Fibroblast of skin of right biceps (primary cell): ENCODE data around the gene GLRA2.
A peak's percentile ranks its signal among the peaks of the same experiment; 100 is the strongest.

ENCODE experiments used
- DNase-seq: peaks from one replicate; pipeline ENCODE4 v3.0.0-alpha.2; 2013

The GLRA2 gene

GRCh38 chrX:14529290-14529989, at the start of gene GLRA2:
Gene GLRA2 (plus strand): TSS chrX:14529536. CDS start chrX:14530058, 522 bp downstream.
- DNase-seq, result peak; percentile 30

GRCh38 chrX:14489437-14489836, 39.9 kb upstream of the GLRA2 start:
- no peak for DNase-seq

DNA sequence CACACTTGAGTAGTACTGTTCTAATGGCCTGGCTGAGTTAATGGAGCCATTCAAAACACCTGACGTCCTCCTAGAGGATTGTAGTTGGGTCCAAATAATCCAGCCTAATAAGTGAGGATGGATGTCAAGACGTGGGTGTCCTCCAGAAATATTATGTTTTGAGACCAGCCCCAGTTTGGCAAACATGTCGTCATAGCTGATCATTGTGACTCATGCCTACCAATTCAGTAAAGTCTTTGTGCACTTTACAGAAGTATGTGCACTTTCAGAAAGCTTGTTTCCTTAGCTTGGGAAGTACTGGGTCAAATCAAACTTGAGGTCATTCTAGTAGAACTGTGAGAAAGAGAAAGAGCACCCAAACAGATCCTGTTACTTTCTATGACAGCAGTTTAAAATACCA, 37.6 kb upstream of the GLRA2 start:
- no peak for DNase-seq

DNA sequence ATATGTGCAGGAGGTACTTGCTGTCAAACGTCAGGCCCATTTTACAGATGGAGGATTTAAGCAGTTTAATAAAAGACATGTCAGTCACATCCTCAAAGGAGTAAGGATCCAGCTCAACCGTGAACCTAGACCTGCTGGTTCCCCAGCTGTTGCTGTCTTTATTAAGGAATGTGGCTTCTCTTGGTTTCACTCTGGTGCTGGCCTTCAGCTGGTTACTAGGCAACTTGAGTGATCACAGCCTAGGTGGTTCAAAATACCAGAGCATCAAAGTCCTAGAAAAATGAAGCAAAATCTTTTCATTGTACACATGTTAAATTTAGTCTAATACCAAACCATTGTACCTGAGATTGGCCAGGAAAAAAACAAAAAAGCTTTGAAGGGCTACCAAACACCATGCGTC, 32.7 kb upstream of the GLRA2 start:
- DNase-seq, result no peak

DNA sequence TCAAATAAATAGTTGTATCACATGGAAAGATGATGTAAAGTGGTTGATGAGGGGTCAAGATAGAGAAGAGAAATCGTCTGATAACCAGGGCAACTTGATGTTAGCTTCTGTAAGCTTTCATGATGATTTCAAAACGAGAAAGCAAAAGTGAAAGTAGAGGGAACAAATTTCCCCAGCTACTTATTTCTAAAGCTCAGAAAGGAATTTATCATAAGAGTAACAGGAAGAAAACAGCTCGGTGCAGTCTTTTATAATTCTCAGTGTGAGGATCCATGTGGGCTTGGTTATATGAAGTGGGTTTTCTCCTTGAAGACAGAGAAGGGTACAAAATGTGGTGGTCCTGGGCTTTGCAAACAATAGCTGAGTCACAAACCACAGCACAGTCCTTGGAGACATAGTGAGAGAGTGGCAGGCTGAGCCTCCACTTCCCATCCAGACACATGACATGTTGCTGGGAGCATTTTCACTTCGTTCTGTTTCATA, 32.1 kb upstream of the GLRA2 start:
- no peak for DNase-seq

- no peak for DNase-seq
Measured at GRCh38 chrX:14501327-14501726, 28.0 kb upstream of the GLRA2 start.

- DNase-seq, result no peak
Measured at GRCh38 chrX:14504960-14505538, 24.3 kb upstream of the GLRA2 start.

DNA sequence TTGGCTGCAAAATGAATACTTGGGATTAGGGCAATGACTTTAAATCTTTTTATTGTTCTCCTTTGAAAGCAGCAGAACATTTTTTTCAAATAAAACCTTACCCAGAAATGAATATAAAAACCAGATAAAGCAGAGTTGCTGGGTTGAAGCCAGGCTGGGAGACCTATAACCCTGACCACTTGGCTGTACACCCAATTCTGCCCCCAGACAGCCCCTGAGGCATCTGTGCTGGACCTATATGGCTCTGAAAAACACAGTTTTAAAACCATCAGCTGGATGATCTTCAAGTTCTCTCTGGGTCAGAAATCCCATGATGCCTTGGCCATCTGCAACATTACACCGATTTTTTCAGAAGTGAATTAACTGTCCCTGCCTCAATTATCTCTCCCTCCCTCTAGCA, 23.7 kb upstream of the GLRA2 start:
- DNase-seq, result no peak

DNA sequence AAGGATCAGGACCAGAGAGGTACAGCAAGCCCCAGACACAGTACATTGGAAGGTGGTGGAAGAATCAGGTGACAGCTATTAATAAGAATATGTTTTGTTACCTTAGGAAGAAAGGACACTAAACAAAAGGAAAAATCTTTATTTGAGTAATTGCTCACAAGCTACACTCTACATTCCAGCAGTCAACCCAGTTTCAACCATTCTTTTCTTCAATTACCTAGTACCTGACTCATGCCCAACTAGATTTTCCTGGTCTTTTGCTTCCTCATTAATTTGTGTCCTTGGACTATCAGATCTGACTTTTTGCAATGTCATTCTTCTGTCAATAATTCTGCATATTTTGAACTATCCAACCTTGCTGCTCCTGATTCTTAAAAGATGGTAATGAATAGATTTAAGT, 22.5 kb upstream of the GLRA2 start:
- no peak for DNase-seq

GRCh38 chrX:14508025-14508690, 21.2 kb upstream of the GLRA2 start:
- DNase-seq, result no peak

DNA sequence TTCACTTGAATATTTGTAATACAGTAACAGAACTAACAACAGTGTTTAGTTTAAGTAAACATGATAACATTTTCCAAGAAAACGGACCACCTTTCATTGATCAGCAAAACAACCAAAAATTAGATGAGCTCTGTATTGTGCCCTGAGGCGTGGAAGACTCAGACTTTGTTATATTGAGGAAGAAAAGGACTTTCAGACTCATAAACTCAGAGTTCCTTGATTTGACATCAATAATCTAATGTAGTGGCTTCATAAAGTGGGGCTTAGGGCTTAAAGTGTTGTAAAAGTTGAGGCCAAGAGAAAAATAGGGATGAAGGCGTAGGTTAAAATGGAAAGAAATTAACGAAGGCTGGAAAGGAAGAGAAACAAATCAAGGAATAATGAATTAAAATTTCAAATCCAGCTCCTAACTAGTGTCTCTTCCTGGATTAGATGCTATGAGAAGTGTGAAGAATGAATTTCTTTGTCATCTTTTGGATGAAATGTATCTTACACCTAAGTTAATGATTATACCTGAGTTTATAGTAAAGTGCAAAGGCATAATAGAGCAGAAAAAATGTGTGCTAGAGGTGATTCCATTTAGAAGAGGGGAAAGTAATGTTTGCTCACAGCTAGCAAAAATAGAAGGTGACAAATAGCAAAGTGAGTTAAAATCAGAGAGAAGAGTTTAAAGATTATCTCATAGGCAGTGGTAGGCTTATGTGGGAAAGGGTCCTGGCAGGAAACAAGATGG, 19.8 kb upstream of the GLRA2 start:
- DNase-seq, result no peak

DNA sequence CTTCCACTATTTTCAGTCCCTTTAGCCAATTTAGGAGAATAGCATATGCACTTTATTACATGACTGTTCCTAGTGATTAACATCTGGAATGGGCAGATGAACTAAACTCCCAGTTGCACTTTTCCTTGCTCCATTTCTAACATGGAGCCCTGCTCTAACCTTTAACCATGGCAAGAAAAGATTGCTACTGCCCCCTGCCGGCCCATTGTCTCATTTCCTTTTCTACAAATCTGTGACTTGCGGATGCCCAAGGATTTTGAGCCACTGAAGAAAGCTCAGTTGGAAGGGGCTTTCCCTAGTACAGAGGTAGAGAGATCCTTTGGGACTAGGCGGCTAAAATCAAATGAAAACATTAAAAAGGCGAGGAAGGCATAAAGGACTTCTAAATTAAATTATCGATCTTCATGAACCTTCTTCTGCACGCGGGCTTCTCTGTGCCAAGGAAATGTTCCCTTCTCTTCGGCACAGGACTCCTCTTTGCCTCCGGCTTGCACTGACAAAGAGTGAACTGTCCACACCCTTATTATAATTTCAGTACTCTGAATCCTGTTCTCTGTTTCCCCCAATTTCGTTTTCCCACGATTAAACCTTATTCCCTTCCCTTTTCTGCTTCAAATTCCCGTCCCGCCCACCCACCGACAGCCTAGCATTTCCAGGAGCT, 577 bp upstream of the GLRA2 start:
- peak; percentile 43 for DNase-seq

DNA sequence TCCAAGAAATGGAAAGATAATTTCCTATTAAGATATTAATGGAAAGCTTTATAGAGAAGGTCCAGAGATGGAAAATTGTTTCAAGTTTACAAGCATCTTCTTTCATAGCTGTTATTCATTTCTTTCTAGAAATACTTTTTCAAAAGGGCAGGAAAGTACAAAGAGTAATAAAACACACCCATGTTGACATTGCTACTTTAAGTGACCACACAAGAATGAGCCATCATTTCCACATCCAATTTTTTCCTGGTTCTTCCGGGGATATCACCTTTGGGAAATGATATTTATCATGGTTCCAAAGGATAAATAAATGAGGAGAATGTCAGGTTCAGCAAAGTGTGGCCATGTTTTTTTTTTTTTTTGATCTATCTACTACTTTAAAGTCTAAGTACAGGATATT, 4.5 kb downstream of the GLRA2 start:
- DNase-seq, result no peak

- no peak for DNase-seq
Measured at GRCh38 chrX:14546190-14546589, 16.9 kb downstream of the GLRA2 start.

- DNase-seq, result no peak
Measured at GRCh38 chrX:14554131-14554715, 24.9 kb downstream of the GLRA2 start.

DNA sequence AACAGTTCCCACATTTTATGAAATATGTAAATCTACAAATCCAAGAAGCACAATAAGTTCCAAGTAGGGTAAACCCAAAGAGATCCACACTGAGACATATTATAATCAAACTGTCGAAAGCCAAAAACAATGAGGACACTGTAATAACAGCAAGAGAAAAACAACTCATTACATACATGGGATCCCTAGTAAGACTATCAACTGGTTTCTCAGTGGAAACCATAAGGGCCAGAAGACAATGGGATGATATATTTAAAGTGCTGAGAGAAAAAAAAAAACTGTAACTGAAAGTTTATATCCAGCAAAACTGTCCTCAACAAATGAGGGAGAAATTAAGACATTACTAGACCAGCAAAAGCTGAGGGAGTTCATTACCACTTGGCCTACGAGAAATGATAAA, 34.7 kb downstream of the GLRA2 start:
- no peak for DNase-seq

DNA sequence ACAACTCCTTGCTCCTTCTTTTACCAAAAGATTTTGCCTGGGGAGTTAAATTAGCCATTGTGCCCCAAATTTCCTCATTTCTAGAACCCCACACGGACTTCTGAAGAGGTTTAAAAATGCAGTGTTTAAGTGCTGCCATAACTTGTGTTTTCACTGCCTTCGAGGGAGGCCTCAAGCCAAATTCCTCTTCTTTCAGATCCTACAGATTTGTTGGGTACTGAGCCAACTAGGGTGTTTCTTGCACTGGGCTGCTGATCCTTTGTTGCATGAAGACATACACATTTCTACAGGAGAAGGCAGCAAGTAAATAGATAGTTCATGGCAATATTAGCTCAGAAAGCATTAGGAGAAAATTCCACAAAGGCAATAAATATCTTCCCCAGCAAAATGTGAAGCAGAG, 43.8 kb downstream of the GLRA2 start:
- DNase-seq, result no peak

DNA sequence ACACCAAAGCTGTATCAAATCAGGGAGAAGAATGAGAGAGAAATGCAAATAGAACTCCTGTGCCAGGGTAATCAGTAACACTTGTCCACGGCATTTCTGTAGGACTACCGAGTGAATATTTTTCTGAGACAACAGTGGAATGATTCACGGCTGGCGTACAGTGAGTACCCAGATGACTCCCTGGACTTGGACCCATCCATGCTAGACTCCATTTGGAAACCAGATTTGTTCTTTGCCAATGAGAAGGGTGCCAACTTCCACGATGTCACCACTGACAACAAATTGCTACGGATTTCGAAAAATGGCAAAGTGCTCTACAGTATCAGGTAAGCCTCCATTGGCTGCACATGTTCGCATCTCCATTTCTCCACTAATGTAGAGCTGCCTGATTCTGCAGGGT, 51.7 kb downstream of the GLRA2 start:
- DNase-seq, result no peak

DNA sequence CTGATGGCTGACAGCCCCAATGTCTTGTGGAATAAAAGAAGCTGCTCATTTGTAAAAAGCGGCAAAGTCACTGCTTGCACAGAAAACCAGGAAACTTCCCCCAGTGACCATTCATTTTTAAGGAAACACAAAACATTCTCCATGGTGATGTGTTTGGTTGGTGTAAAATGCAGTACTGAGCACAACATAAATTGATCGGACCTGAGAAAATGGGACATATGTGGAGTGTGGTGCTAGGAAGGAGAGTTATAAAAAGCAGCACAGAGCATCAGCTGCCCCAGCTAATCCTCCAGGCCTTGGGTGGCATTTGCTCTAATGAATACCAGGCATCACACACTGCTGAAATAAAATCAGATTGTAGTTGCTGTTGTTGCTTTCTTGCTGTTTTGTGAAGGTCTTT, 55.2 kb downstream of the GLRA2 start:
- no peak for DNase-seq

GRCh38 chrX:14590216-14590615, 60.9 kb downstream of the GLRA2 start:
- DNase-seq, result peak; percentile 48

GRCh38 chrX:14590693-14591424, 61.5 kb downstream of the GLRA2 start:
- peak; percentile 37 for DNase-seq

DNA sequence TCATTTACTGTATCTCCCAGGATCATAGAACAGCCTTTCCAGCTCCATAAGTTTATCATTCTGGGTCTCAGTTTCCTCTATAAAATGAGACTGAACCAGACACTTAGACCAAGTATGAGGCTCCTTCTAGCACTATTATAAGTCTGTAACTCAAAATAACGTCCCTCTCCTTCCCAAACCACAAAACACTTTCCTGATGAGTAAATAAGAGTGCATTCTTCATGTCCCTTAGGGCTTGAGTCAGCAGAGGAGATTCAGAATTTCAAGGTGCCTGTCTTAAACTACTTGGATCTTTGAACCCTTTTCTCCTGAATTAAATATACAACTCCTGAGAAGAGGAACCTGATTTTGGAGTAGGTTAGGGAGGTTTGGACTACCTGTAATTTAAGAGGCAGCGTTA, 62.6 kb downstream of the GLRA2 start:
- DNase-seq, result peak; percentile 71
